Activated B cell treated with CpG ODN at 0.5 μM for 24 hours (primary cell): ENCODE data around the gene SCGB3A1. TPM values are rescaled to one million over a fixed set of nuclear protein-coding genes. Genes with fewer than 3 reads are reported as not detected.

Experiments
- ATAC-seq: fragments of 200-7000 bp; cut with Tn5 transposase; one replicate; pipeline ENCODE4 v1.10.0; 2021; ENCODE audit warnings: low read depth, mild to moderate bottlenecking, moderate library complexity
- CTCF ChIA-PET: fragments of 350-600 bp; sonication (Branson Sonifier 250); formaldehyde crosslinking; loops from one replicate; lab custom pipeline; 2021; ENCODE audit warnings: antibody characterized with exemption; lab: Charles Lee
- POLR2A ChIA-PET: fragments of 350-600 bp; sonication (Branson Sonifier 250); formaldehyde crosslinking; loops from one replicate; lab custom pipeline; 2021; ENCODE audit warnings: antibody characterized with exemption; lab: Charles Lee
- DNase-seq: peaks from one replicate; pipeline ENCODE4 v3.0.0; 2022
- H3K27ac Mint-ChIP-seq: one replicate; pipeline ENCODE4 v1.8.0; 2020; ENCODE audit warnings: mixed read lengths
- H3K27me3 Mint-ChIP-seq: one replicate; pipeline ENCODE4 v1.8.0; 2021; ENCODE audit warnings: mixed read lengths
- H3K36me3 Mint-ChIP-seq: one replicate; pipeline ENCODE4 v1.8.0; 2021; ENCODE audit warnings: low read depth, mixed read lengths
- H3K4me1 Mint-ChIP-seq: one replicate; pipeline ENCODE4 v1.8.0; 2021; ENCODE audit warnings: mixed read lengths
- H3K4me3 Mint-ChIP-seq: one replicate; pipeline ENCODE4 v1.8.0; 2020; ENCODE audit warnings: mild to moderate bottlenecking, mixed read lengths
- H3K9me3 Mint-ChIP-seq: one replicate; pipeline ENCODE4 v1.8.0; 2020; ENCODE audit warnings: mixed read lengths
- intact Hi-C: fragments of 100-400 bp; cut with micrococcal nuclease; formaldehyde crosslinking; loops from one replicate; pipeline ENCODE4 v1.15.1; 2024
- total RNA-seq: library from RNA; stranded (reverse); gene quantifications from 2 replicates; pipeline ENCODE4 v1.2.3, GENCODE V29; 2022
- TF ChIP-seq, protein P1 (sequence below): fragments of 200-600 bp; IDR thresholded peaks from one replicate; pipeline ENCODE4 v1.8.0; 2022; ENCODE audit warnings: antibody characterized with exemption, mild to moderate bottlenecking

The SCGB3A1 gene
- total RNA-seq, 1 donor from 2014 or later = not detected

GRCh38 chr5:180637962-180638680 is 46.8 kb upstream of the SCGB3A1 start:
- ATAC-seq (no peak), DNase-seq (no peak)
- CTCF ChIA-PET = no interaction called here
- TF ChIP-seq, protein P1, sequence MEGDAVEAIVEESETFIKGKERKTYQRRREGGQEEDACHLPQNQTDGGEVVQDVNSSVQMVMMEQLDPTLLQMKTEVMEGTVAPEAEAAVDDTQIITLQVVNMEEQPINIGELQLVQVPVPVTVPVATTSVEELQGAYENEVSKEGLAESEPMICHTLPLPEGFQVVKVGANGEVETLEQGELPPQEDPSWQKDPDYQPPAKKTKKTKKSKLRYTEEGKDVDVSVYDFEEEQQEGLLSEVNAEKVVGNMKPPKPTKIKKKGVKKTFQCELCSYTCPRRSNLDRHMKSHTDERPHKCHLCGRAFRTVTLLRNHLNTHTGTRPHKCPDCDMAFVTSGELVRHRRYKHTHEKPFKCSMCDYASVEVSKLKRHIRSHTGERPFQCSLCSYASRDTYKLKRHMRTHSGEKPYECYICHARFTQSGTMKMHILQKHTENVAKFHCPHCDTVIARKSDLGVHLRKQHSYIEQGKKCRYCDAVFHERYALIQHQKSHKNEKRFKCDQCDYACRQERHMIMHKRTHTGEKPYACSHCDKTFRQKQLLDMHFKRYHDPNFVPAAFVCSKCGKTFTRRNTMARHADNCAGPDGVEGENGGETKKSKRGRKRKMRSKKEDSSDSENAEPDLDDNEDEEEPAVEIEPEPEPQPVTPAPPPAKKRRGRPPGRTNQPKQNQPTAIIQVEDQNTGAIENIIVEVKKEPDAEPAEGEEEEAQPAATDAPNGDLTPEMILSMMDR = no peak
- Mint-ChIP-seq H3K4me3 (no peak overlapping the region), H3K9me3 (no peaks in the 10 kb centered on the region), H3K4me1 (no peaks in the 10 kb centered on the region), H3K27ac (no peak overlapping the region), H3K27me3 (no peaks in the 10 kb centered on the region), H3K36me3 (no peaks in the 10 kb centered on the region)
- intact Hi-C loops = no loop called here
- POLR2A ChIA-PET = no interaction called here

DNA sequence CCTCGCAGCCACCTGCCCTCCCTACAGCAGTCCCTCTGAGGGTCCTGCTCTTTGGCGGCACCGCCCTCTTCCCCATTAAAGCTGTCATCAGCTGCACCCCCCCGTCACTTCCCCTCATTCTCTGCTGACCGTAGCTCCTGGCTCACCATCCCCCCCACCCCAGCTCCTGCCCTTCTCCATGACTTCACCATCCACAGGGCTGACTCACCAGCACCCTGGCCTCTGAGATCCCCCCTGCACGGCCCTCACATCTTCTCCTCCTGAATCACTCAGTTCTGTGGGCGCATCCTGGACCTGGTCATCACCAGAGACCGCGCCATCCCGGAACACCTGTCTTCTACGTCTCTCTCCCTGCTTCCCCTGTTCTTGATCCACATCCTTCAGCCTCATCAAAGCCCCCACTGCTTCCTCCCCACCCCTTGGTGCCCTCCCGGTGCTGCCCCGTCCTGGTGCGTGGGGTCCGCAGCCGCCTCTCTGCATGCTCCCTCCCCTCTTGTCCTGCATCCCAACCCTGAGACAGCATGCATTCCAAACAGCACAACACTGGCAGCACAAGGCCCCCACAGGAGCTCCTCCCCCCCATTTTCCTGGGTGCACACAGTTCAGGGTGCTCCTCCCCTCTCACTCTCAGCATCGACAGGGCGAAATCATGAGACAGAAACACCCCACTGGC is 45.2 kb upstream of the SCGB3A1 start:
- H3K36me3 Mint-ChIP-seq = no peaks in the 10 kb centered on the region
- no peaks in the 10 kb centered on the region for H3K9me3 Mint-ChIP-seq
- ChIA-PET CTCF (no interaction called here), POLR2A (no interaction called here)
- H3K27ac Mint-ChIP-seq = no peak overlapping the region
- H3K4me3 Mint-ChIP-seq = no peak overlapping the region
- ATAC-seq (no peak), DNase-seq (no peak)
- no peaks in the 10 kb centered on the region for H3K4me1 Mint-ChIP-seq
- intact Hi-C loops = no loop called here
- H3K27me3 Mint-ChIP-seq = no peaks in the 10 kb centered on the region
- TF ChIP-seq, protein P1 = no peak

DNA sequence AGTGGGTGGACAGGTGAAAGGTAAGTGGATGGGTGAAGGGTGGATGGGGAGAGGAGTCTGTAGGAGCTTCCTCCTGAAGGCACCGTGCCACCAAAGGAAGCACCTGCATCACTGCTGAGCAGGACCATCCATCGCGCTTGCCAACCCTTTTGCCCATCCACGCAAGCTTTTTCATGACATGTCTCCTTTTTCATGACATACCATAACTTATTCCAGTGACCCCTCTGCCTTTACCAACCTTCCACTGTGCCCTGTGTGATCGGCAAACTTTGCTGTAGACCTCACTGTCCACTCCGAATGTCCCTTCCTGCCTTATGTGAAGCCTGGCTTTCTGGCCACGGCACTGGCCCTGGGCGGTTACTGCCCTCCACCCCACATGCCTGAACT is 44.7 kb upstream of the SCGB3A1 start:
- intact Hi-C loops = no loop called here
- no peaks in the 10 kb centered on the region for H3K36me3 Mint-ChIP-seq
- H3K27ac Mint-ChIP-seq = no peak overlapping the region
- TF ChIP-seq, protein P1 = no peak
- ChIA-PET POLR2A (no interaction called here), CTCF (no interaction called here)
- ATAC-seq (no peak), DNase-seq (no peak)
- no peaks in the 10 kb centered on the region for H3K27me3 Mint-ChIP-seq
- H3K9me3 Mint-ChIP-seq = no peaks in the 10 kb centered on the region
- no peaks in the 10 kb centered on the region for H3K4me1 Mint-ChIP-seq
- H3K4me3 Mint-ChIP-seq = no peak overlapping the region

DNA sequence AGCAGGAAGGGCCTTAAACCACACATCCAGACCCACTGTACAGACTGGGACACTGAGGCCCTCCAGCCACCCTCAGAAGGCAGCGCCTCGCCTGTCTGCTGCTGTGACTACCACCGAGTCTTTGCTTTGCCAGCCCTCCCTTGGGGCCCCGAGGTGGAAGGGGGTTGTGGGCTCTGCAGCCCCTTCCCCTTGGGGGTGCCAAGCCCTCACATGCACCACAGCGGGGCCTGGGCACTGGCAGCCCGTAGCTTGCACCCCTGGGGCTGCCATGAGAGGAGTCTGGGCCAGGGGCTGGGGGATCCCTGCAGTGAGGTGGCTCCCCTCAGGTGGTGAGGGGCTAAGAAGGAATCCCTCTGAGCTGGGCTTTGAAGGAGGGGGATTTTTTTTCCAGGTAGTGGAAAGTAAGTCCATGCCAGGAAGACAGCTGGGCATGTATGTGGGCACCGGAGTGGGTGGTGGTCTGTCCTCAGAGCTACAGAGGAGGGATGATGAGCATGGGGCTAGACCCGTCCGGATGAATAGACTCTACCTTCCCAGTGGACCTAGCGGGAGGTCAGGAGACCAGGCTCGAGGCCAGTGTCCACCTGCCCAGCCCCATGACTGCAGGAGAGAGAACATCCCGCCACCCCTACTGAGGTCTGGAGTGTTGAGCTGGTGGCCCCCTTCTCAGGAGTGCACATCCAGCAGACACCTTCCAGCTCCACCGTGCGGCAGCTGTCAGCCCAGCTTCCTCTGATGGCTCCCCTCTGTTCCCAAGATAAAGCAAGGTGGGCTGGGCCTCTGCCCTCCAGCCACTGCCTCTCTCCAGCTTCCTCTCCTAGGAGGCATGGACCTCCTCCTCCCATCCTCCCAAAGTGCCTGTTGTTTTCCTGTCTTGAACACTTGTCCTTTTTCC is 42.2 kb upstream of the SCGB3A1 start:
- POLR2A ChIA-PET = no interaction called here
- H3K27ac Mint-ChIP-seq = no peak overlapping the region
- no peaks in the 10 kb centered on the region for H3K4me1 Mint-ChIP-seq
- H3K27me3 Mint-ChIP-seq = no peaks in the 10 kb centered on the region
- H3K9me3 Mint-ChIP-seq = no peaks in the 10 kb centered on the region
- DNase-seq (no peak), ATAC-seq (no peak)
- CTCF ChIA-PET = no interaction called here
- no peak overlapping the region for H3K4me3 Mint-ChIP-seq
- intact Hi-C loops = no loop called here
- TF ChIP-seq, protein P1 = no peak
- H3K36me3 Mint-ChIP-seq = no peaks in the 10 kb centered on the region

GRCh38 chr5:180632768-180633167 is 41.5 kb upstream of the SCGB3A1 start:
- Mint-ChIP-seq H3K9me3 (no peaks in the 10 kb centered on the region), H3K27ac (no peak overlapping the region), H3K27me3 (no peaks in the 10 kb centered on the region), H3K36me3 (no peaks in the 10 kb centered on the region), H3K4me1 (no peaks in the 10 kb centered on the region), H3K4me3 (no peak overlapping the region)
- POLR2A ChIA-PET = no interaction called here
- intact Hi-C loops = no loop called here
- no peak for DNase-seq
- TF ChIP-seq, protein P1 = no peak
- CTCF ChIA-PET = no interaction called here
- ATAC-seq = no peak
